Pericardium fibroblast (primary cell): ENCODE data around the gene FOXO1. TPM values are rescaled to one million over a fixed set of nuclear protein-coding genes. Genes with fewer than 3 reads are reported as not detected.

Experiments used
- total RNA-seq: library from RNA; depleted of rRNA; stranded (reverse); fragments of >200 nt; gene quantifications from 2 replicates; pipeline ENCODE4 v1.2.3, GENCODE V29; 2015

The FOXO1 gene
- 23.7 and 33.8 TPM in 2 replicates for total RNA-seq

GRCh38 chr13:40666045-40666932 lies at the start of gene FOXO1:
TSS of gene FOXO1 (minus strand) at chr13:40666641. CDS start at chr13:40666212, 429 bp downstream.

Other genes starting within 250 kb of the FOXO1 start
- 10.6 and 18.6 TPM in 2 replicates for gene MRPS31, start 104.5 kb upstream of the FOXO1 start, total RNA-seq
- 10.6 and 13.3 TPM in 2 replicates for gene SLC25A15, start 123.0 kb upstream of the FOXO1 start, total RNA-seq